Kidney capillary endothelial cell (primary cell): ENCODE measurements around the gene ADH4.
"Not testable (repeated sequence)": the region's sequence is repeated elsewhere in the genome, so short reads cannot be mapped to it uniquely, and the experiment has no call there.

ENCODE experiments used
- DNase-seq: peaks from one replicate; pipeline ENCODE4 v3.0.0-alpha.2; 2018; ENCODE audit warnings: low spot score

The ADH4 gene

GRCh38 chr4:99144070-99144469 is at the start of gene ADH4:
Gene ADH4 (minus strand): TSS chr4:99144297. CDS start chr4:99144222, 75 bp downstream.
- peak; percentile 52 for DNase-seq

GRCh38 chr4:99190336-99190735 is 46.2 kb upstream of the ADH4 start:
- DNase-seq: no peak

- not testable (repeated sequence) for DNase-seq
These were observed 45.8 kb upstream of the ADH4 start for GRCh38 chr4:99189900-99190299.

- no peak for DNase-seq
These were observed 41.9 kb upstream of the ADH4 start for GRCh38 chr4:99186029-99186428.

GRCh38 chr4:99185581-99185980 is 41.5 kb upstream of the ADH4 start:
- DNase-seq: no peak

- DNase-seq: no peak
These were observed 36.4 kb upstream of the ADH4 start for GRCh38 chr4:99180382-99181070.

GRCh38 chr4:99179626-99180025 is 35.5 kb upstream of the ADH4 start:
- no peak for DNase-seq

- DNase-seq: no peak
These were observed 35.1 kb upstream of the ADH4 start for GRCh38 chr4:99179178-99179577.

- no peak for DNase-seq
These were observed 22.4 kb upstream of the ADH4 start for GRCh38 chr4:99166544-99166943.

GRCh38 chr4:99165978-99166377 is 21.9 kb upstream of the ADH4 start:
- no peak for DNase-seq

GRCh38 chr4:99161373-99162099 is 17.4 kb upstream of the ADH4 start:
- DNase-seq: no peak

GRCh38 chr4:99159699-99160098 is 15.6 kb upstream of the ADH4 start:
- DNase-seq: no peak

GRCh38 chr4:99157478-99157935 is 13.4 kb upstream of the ADH4 start:
- no peak for DNase-seq

GRCh38 chr4:99156992-99157391 is 12.9 kb upstream of the ADH4 start:
- no peak for DNase-seq

- no peak for DNase-seq
These were observed 10.7 kb upstream of the ADH4 start for GRCh38 chr4:99154658-99155342.

GRCh38 chr4:99151995-99152394 is 7.9 kb upstream of the ADH4 start:
- DNase-seq: no peak

GRCh38 chr4:99151452-99151851 is 7.4 kb upstream of the ADH4 start:
- no peak for DNase-seq

GRCh38 chr4:99149426-99150019 is 5.4 kb upstream of the ADH4 start:
- DNase-seq: no peak

GRCh38 chr4:99148550-99148949 is 4.5 kb upstream of the ADH4 start:
- no peak for DNase-seq

GRCh38 chr4:99144587-99144986 is 490 bp upstream of the ADH4 start:
- no peak for DNase-seq

GRCh38 chr4:99136329-99136728 is 7.8 kb downstream of the ADH4 start:
- no peak for DNase-seq

- DNase-seq: no peak
These were observed 8.4 kb downstream of the ADH4 start for GRCh38 chr4:99135541-99136162.
